SU-DHL-6 (cell line): ENCODE measurements around the gene ARHGEF26.

Experiments used
- EZH2phosphoT487 ChIP-seq: fragments of 200-600 bp; sonication (generic), shearing (Covaris generic); conservative IDR thresholded peaks from 2 replicates; pipeline ENCODE4 v1.6.1; 2018; ENCODE audit warnings: mild to moderate bottlenecking, antibody characterized with exemption, low read length, moderate library complexity, mixed read lengths
- TF ChIP-seq, protein P1 (sequence below): fragments of 200-600 bp; sonication (generic); IDR thresholded peaks from one replicate; pipeline ENCODE4 v1.5.1; 2017; ENCODE audit warnings: antibody characterized with exemption, mild to moderate bottlenecking, low read length, moderate library complexity; ENCODE audit not compliant: insufficient read depth, poor library complexity, severe bottlenecking

DNA sequence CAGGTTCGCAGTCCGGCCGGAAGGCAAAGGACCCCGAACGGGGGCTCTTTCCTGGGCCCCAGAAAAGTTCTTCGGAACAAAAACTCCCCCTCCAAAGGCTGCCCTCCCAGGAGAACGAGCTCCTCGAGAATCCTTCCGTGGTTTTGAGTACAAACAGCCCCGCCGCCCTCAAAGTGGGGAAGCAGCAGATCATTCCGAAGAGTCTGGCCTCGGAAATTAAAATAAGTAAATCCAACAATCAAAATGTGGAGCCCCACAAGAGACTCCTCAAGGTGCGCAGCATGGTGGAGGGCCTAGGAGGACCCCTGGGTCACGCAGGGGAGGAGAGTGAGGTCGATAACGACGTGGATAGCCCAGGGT lies 1.3 kb downstream of the ARHGEF26 start:
- TF ChIP-seq, protein P1, sequence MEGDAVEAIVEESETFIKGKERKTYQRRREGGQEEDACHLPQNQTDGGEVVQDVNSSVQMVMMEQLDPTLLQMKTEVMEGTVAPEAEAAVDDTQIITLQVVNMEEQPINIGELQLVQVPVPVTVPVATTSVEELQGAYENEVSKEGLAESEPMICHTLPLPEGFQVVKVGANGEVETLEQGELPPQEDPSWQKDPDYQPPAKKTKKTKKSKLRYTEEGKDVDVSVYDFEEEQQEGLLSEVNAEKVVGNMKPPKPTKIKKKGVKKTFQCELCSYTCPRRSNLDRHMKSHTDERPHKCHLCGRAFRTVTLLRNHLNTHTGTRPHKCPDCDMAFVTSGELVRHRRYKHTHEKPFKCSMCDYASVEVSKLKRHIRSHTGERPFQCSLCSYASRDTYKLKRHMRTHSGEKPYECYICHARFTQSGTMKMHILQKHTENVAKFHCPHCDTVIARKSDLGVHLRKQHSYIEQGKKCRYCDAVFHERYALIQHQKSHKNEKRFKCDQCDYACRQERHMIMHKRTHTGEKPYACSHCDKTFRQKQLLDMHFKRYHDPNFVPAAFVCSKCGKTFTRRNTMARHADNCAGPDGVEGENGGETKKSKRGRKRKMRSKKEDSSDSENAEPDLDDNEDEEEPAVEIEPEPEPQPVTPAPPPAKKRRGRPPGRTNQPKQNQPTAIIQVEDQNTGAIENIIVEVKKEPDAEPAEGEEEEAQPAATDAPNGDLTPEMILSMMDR = no peak
- TF ChIP-seq EZH2phosphoT487 = no peak
